Gastrocnemius medialis (tissue), 4 donors: ENCODE data around the gene SESN2.

Experiments used
- POLR2A ChIP-seq, 2 donors: fragments of 450-650 bp; IDR thresholded peaks; one replicate each; pipeline ENCODE4 v1.6.1; 2017; ENCODE audit warnings: antibody characterized with exemption in 2 of 2, mild to moderate bottlenecking in 2 of 2, moderate library complexity in 2 of 2
- TF ChIP-seq, protein P1 (sequence below), 5 experiments: fragments of 450-650 bp in 3 of 5; fragments of 200-600 bp in 2 of 5; sonication (generic) in 2 of 5; IDR thresholded peaks in 4 of 5; conservative IDR thresholded peaks in 1 of 5; 1 replicate in 4 of 5; 2 replicates in 1 of 5; pipeline ENCODE4 v1.5.1; 2016 to 2019; ENCODE audit warnings: antibody characterized with exemption in 5 of 5, mild to moderate bottlenecking in 3 of 5, moderate library complexity in 3 of 5

DNA sequence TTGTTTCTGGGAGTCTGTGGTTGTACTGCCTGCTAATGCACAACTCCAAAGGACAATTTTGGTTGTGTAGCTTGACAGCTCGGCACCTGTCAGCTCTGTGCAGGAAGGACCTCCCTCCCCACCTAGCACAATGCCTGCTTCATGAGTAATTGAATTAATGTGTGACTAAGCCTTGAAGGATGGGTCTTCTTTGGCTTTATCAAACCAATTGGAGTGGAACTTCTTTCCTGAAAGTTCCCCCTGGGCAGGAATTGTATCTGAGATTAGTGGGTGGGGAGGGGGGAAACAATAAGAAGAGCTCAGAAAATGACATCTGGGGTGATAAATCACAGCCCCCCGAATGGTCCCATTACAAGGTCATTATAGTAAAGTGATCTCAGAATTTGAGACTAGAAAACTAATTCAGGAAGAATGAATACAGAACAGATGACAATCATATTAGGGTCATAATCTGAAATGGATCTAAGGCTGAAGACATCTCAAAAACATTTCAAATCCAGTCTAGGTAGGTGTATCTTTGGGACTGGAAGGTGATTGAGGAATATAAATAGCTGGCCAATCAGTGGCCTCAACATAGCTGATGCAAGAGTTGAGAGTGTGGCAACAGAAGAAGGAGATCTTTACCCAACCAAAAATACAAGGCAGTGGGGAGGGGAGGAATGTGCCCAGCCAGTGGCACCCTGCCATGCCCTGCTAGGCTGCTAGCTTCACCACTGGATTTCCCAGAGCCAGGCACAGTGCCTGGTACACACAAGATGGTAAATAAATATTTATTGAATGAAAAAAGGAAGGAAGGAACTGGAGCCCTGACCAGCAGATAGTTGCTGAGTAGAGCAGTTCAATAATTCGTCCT lies 10.1 kb upstream of the SESN2 start:
- TF ChIP-seq, protein P1, sequence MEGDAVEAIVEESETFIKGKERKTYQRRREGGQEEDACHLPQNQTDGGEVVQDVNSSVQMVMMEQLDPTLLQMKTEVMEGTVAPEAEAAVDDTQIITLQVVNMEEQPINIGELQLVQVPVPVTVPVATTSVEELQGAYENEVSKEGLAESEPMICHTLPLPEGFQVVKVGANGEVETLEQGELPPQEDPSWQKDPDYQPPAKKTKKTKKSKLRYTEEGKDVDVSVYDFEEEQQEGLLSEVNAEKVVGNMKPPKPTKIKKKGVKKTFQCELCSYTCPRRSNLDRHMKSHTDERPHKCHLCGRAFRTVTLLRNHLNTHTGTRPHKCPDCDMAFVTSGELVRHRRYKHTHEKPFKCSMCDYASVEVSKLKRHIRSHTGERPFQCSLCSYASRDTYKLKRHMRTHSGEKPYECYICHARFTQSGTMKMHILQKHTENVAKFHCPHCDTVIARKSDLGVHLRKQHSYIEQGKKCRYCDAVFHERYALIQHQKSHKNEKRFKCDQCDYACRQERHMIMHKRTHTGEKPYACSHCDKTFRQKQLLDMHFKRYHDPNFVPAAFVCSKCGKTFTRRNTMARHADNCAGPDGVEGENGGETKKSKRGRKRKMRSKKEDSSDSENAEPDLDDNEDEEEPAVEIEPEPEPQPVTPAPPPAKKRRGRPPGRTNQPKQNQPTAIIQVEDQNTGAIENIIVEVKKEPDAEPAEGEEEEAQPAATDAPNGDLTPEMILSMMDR (IDR thresholded peaks at IDR 0.05 in 4 of 5, conservative IDR thresholded peaks at IDR 0.05 in 1 of 5): no peak
- peak in 1 of 2 donors; percentile 6 for TF ChIP-seq POLR2A (IDR thresholded peaks at IDR 0.05)
